Tibial nerve (tissue), 3 donors: ENCODE data around the gene SFTA2.

Experiments
- CTCF ChIP-seq, 5 experiments: fragments of 200-600 bp in 3 of 5; fragments of 450-650 bp in 2 of 5; sonication (generic) in 3 of 5; IDR thresholded peaks; one replicate each; pipeline ENCODE4 v1.5.1; 2016 to 2019; ENCODE audit warnings: antibody characterized with exemption in 5 of 5, mild to moderate bottlenecking in 3 of 5, moderate library complexity in 2 of 5
- POLR2A ChIP-seq, 2 donors: fragments of 450-650 bp; IDR thresholded peaks; one replicate each; pipeline ENCODE4 v1.6.1; 2017; ENCODE audit warnings: antibody characterized with exemption in 2 of 2, mild to moderate bottlenecking in 2 of 2, moderate library complexity in 2 of 2

GRCh38 chr6:30966154-30966553, 34.2 kb upstream of the SFTA2 start:
- no peak for TF ChIP-seq CTCF (IDR thresholded peaks at IDR 0.05)
- TF ChIP-seq POLR2A (IDR thresholded peaks at IDR 0.05), result no peak
